ENCODE data around the gene IQCM.

The IQCM gene

DNA sequence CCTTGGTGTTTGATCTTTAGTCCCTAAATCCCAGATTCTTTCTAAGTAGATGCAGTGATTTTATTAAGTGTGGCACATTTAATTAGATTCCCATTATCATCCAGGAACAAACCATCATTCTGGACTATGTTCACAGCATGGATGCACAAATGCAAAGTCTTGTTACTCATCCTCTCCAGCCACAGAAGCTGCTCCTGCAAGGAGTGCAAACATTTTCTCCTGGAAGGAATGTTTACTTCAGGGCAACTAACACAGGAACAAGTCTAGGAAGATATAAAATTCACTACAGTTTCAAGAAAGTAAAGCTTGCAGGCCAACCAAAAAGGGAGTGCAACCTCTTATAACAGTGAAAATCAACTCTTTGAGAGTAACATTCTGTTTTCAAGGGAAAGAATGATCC, 106.0 kb downstream of the IQCM start:
- no peak for DNase-seq (ENCODE audit: low read depth in 2 of 2)

GRCh38 chr4:149708513-149709130, 107.0 kb downstream of the IQCM start:
- DNase-seq (ENCODE audit: low read depth in 2 of 2), result no peak

DNA sequence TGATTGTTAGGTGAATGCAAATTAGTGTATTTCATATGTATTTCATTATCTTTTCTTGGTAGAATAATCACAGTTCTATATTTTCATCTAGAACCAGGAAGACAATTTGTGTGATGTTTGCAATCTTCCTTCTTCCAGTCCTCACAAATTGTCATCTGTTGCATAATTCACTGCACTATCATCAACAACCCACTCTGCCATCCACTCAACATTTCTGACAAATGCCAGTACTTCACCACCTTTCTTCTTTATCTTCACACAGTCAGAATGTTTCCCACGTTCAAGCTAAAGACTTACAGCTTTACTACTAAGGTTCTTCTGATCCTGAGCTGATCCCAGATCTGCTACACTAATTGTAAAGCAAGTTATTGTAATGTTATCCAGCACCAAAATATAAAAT, 107.8 kb downstream of the IQCM start:
- no peak for DNase-seq (ENCODE audit: low read depth in 2 of 2)

GRCh38 chr4:149706942-149707341, 108.7 kb downstream of the IQCM start:
- peak; percentile 12 to 21 for DNase-seq (ENCODE audit: low read depth in 2 of 2)

DNA sequence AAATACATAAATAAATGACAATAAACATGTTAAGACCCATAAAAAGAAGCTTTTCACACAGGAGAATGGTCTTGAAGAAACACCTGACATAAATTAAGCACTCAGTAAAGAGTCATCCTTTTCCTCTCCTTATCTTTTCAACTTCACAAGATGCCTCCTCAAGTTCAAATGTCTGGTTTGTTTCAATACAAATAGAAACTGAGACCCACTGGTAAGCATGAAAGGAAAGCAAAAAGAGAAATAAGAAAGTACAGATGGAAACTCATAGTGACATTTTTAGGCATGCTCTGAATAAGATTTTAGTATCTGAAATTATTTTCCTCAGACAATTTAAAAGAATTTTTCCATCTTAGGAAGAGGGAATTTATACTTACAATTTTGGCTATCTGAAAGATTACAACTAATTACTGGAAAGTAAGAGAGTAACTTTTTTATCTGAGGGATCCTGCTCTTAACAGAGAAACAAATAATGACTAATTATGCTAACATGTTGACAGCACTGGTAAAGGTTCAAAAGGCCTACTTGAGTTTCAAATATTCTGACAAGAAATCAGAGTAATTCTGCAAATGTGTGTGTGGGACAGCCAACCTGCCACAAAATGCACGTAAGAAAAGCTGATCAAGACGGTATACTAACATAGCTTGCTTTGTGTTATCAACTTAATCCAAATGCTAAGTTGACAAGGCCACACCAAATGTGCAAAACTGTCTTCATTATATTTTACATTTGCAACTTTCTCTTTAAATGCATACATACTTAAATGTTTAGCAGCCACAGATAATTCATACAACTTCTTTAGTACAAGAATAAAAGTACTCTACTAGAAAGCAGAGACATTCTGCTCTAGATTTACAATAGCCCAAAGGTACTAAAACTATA, 113.0 kb downstream of the IQCM start:
- DNase-seq (ENCODE audit: low read depth in 2 of 2), result no peak

DNA sequence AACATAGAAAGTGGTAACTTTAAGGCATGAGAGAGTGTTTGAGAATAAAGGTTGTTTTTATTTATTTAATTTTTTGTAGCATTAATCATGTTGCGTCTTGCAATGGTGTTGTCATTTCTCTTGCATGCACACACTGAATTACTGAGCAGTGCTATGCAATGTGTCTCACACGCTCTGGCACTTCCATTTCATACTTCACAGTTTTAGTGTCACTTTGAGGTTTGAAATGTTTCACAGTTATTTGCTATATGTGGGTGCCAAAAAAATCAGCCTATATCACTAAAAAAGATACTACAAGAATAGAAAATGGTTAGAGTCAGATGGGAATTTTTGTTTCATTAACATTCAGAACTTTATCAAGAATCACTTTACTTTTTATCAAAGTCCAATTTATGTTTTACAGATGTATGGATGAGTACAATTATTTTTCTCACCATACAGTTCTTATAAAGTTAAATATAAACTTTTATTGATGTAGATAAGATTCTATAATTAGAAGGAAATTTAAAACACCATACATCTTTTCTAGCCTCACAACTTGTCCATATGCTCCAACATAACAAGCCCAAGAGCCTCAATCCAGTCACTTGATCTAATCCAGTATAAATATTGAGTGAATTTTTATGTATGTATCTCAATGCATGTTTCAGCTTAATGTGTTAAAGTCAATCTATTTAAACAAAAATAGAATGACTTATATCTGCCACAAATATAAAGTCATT, 114.0 kb downstream of the IQCM start:
- DNase-seq (ENCODE audit: low read depth in 2 of 2), result no peak

DNA sequence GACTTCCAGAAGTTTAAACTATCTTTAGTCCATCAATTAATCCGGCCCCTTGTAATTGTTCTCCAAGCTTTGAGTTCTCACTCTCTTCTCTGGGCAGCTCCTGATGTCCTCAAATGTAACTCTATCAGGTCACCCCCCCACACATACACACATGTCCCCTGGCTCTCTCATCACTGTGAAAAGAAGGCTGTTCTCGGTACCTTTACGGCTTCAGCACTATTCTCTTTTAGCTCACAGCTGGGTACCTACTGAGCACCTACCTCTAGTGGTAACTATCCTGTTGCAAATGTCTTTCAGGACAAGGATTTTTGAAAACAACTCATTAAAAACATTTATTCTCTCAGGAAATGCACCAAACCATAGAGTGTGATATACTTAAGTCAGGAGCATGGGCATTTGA, 115.4 kb downstream of the IQCM start:
- DNase-seq (ENCODE audit: low read depth in 2 of 2), result no peak

- no peak for DNase-seq (ENCODE audit: low read depth in 2 of 2)
These were observed 116.0 kb downstream of the IQCM start for GRCh38 chr4:149699642-149700041.

GRCh38 chr4:149690726-149691125, 124.9 kb downstream of the IQCM start:
- no peak for DNase-seq (ENCODE audit: low read depth in 2 of 2)

GRCh38 chr4:149684516-149684915, 131.1 kb downstream of the IQCM start:
- no peak for DNase-seq (ENCODE audit: low read depth in 2 of 2)

DNA sequence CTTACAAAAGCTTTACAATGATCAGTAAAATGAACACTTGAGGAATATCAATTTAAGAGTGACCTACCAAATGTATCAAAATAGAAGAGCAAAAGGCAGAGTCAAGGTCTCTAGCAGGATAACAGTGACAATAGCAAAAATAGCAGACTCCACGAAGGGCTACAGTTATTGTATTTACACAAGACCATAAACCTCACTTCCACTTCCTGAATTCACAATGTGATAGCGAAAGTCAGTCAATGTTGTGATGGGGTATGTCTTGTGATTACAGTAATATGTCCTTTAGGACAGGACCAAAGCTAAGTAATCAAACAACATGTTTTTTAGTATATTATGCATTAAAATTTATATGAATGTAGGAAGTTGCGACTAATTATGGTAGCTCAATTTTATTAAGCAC, 139.6 kb downstream of the IQCM start:
- no peak for DNase-seq (ENCODE audit: low read depth in 2 of 2)

GRCh38 chr4:149645790-149646189, 169.9 kb downstream of the IQCM start:
- DNase-seq (ENCODE audit: low read depth in 2 of 2), result no peak

GRCh38 chr4:149638073-149638472, 177.6 kb downstream of the IQCM start:
- no peak for DNase-seq (ENCODE audit: low read depth in 2 of 2)

DNA sequence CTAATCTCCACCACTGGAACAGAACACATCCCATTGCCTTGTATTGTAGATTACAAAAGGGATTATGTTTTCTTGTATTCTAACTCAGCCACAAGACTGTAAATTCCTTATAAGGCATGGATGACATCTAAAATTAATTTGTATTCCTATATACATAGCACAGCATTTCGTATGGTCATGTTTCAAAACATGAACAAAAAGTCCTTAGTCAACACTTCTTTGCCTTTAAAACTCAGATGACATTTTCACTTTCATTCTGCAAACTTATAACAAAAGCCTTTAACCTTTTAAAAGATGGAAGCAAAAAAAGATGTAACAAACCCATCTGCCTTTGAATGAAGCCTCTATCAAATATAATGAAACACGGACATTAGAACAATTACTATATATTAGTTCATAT, 181.3 kb downstream of the IQCM start:
- DNase-seq (ENCODE audit: low read depth in 2 of 2), result no peak

DNA sequence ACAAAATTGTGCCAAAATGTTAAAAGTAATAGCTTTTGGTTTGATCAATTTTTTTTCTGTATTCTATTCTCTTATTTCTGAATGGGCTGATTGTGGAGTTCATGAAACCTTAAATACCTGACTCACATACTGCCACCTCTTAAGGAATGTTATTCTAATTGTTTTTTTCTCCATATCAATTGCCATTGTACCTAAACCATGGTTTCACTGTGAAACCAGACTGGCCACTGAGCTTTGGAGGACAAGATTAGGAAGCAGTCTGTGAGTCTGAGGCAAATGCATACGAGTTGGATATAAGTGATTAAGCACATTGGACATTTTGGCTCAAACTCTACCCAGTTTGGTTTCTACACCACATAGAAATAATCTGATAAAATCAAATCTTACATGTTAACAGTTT, 184.0 kb downstream of the IQCM start:
- no peak for DNase-seq (ENCODE audit: low read depth in 2 of 2)

- no peak for DNase-seq (ENCODE audit: low read depth in 2 of 2)
These were observed 185.6 kb downstream of the IQCM start for GRCh38 chr4:149630064-149630463.

GRCh38 chr4:149605601-149606378, 209.9 kb downstream of the IQCM start:
- no peak for DNase-seq (ENCODE audit: low read depth in 2 of 2)

DNA sequence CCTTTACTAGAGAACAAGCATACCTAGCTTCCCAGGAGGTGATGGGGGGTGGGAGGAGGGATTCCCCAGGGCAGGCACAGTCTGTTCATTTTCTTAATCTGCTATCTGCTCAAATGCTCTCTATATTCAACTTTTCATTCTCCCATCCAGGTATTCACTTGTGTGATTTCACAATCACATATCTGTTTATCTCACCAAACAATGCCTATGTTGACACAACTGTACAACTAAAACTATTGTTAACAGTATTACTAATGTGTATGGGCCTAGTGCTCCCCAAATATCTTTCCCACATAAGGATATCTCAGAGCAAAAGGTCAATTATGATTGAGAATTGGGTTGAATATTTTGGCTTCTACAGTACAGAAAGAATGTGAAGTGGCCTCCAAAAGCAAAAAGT, 210.8 kb downstream of the IQCM start:
- no peak for DNase-seq (ENCODE audit: low read depth in 2 of 2)

DNA sequence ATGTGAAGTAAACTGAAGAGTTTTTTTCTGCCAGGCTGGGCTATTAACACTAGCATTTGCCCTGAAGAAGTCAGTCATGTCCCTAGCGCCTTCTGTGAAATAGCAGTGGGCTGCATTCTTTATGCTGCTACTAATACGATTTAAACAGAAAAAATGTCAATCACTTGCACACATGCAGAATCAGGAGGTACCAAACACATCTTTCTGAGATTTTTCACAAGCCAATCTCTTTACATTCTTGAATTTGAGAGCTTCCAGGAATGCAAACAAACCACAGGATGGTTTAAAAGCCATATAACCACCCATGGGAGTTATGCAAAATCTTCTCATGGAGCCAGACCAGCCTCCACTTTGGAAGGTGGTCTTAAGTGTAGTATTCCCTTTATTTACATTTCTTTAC, 220.1 kb downstream of the IQCM start:
- no peak for DNase-seq (ENCODE audit: low read depth in 2 of 2)

DNA sequence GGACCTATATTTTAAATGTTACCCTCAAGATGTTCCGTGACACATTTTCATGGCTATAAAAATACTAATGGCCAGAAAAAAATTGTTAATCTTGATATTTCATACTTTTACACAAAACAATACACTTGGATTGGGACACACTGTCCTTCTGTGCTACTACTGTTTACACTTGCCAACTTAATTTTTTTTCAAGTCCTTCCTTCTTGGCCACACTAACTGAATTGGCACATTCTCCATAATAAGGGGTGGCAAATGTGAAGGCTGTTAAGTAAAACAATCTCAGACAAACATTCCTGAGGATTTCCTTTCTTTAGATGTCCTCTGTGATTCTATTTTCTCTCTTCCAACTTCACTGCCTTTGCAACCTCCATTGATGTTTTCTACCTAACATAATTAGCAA, 225.8 kb downstream of the IQCM start:
- no peak for DNase-seq (ENCODE audit: low read depth in 2 of 2)

GRCh38 chr4:149584722-149585121, 230.9 kb downstream of the IQCM start:
- DNase-seq (ENCODE audit: low read depth in 2 of 2), result no peak

GRCh38 chr4:149574971-149575370, 240.7 kb downstream of the IQCM start:
- DNase-seq (ENCODE audit: low read depth in 2 of 2), result no peak
